Gastrocnemius medialis (tissue), 4 donors: ENCODE data around the gene FBLIM1. TPM values are rescaled to one million over a fixed set of nuclear protein-coding genes. Genes with fewer than 3 reads are reported as not detected.

ENCODE experiments used
- ATAC-seq, 2 donors: fragments of 150-250 bp; one replicate each; pipeline ENCODE4 v1.9.1; 2016
- DNase-seq, 2 donors: peaks; one replicate each; pipeline ENCODE4 v3.0.0-alpha.2; 2019
- H3K27ac ChIP-seq, 4 donors: fragments of 200-600 bp; sonication (generic); 1 replicate in 1 of 4; 2 replicates in 3 of 4; pipeline ENCODE4 v1.5.1; 2016 to 2018; ENCODE audit warnings: mild to moderate bottlenecking in 2 of 4, moderate library complexity in 1 of 4
- H3K27me3 ChIP-seq, 3 donors: fragments of 200-600 bp; sonication (generic) in 2 of 3; 1 replicate in 1 of 3; 2 replicates in 2 of 3; pipeline versions ENCODE4 v1.5.1 to v1.6.0; 2016 to 2019; ENCODE audit warnings: mild to moderate bottlenecking in 1 of 3, moderate library complexity in 1 of 3
- H3K36me3 ChIP-seq, 2 donors: fragments of 200-600 bp; sonication (generic) in 1 of 2; one replicate each; pipeline ENCODE4 v1.5.1; 2017 to 2018
- H3K4me1 ChIP-seq, 2 donors: fragments of 200-600 bp; sonication (generic) in 1 of 2; one replicate each; pipeline ENCODE4 v1.5.1; 2016 to 2017; ENCODE audit warnings: mild to moderate bottlenecking in 2 of 2
- H3K4me3 ChIP-seq, 4 donors: fragments of 200-600 bp; sonication (generic) in 3 of 4; 1 replicate in 1 of 4; 2 replicates in 3 of 4; pipeline ENCODE4 v1.5.1; 2016 to 2019; ENCODE audit warnings: mild to moderate bottlenecking in 2 of 4
- H3K9me3 ChIP-seq, 3 donors: fragments of 200-600 bp; sonication (generic) in 2 of 3; 1 replicate in 1 of 3; 2 replicates in 2 of 3; pipeline ENCODE4 v1.5.1; 2016 to 2019
- CTCF ChIP-seq, 5 experiments: fragments of 450-650 bp in 3 of 5; fragments of 200-600 bp in 2 of 5; sonication (generic) in 2 of 5; IDR thresholded peaks in 4 of 5; conservative IDR thresholded peaks in 1 of 5; 1 replicate in 4 of 5; 2 replicates in 1 of 5; pipeline ENCODE4 v1.5.1; 2016 to 2019; ENCODE audit warnings: antibody characterized with exemption in 5 of 5, mild to moderate bottlenecking in 3 of 5, moderate library complexity in 3 of 5
- POLR2A ChIP-seq, 2 donors: fragments of 450-650 bp; IDR thresholded peaks; one replicate each; pipeline ENCODE4 v1.6.1; 2017; ENCODE audit warnings: antibody characterized with exemption in 2 of 2, mild to moderate bottlenecking in 2 of 2, moderate library complexity in 2 of 2
- in situ Hi-C, 4 donors: fragments of 200-750 bp; cut with MboI; loops; one replicate each; pipeline versions ENCODE4 v1.15.0 to v1.8.0; 2017; ENCODE audit warnings: low sequenced_read_pairs in 4 of 4
- intact Hi-C: fragments of 100-400 bp; cut with DNase I; formaldehyde crosslinking; loops from one replicate; pipeline ENCODE4 v1.15.1; 2023; ENCODE audit warnings: low total_unique reads
- total RNA-seq, 4 donors: library from RNA; depleted of rRNA; stranded (reverse); fragments of >200 nt; gene quantifications; one replicate each; pipeline versions ENCODE4 v1.1.0 to v1.2.3, GENCODE V29; 2016

FBLIM1 gene
- total RNA-seq, 4 donors from 2014 or later, result 1.4 to 3.9 (median 3.8) TPM

- H3K4me1 ChIP-seq, result peaks cover 0 to 15% of the 10 kb centered on the region in 2 donors
- intact Hi-C loops, result no loop called here
- no peaks in the 10 kb centered on the region for H3K36me3 ChIP-seq
- no peak for DNase-seq
- peak; percentile 30 to 68 for ATAC-seq
- no peak for TF ChIP-seq POLR2A (IDR thresholded peaks at IDR 0.05)
- TF ChIP-seq CTCF (IDR thresholded peaks at IDR 0.05 in 4 of 5, conservative IDR thresholded peaks at IDR 0.05 in 1 of 5), result no peak
- no peak overlapping the region for H3K27ac ChIP-seq
- H3K9me3 ChIP-seq, result no peaks in the 10 kb centered on the region
- peaks cover 24 to 35% (median 30%) of the 10 kb centered on the region in 3 donors for H3K27me3 ChIP-seq
- H3K4me3 ChIP-seq, result no peak overlapping the region
- in situ Hi-C loops, result no loop called here
These were observed 2.2 kb upstream of the FBLIM1 start for GRCh38 chr1:15756143-15757015.

- DNase-seq (no peak), ATAC-seq (no peak)
- Histone ChIP-seq H3K4me1 (peaks cover 0 to 15% of the 10 kb centered on the region in 2 donors), H3K9me3 (no peaks in the 10 kb centered on the region), H3K36me3 (no peaks in the 10 kb centered on the region), H3K27ac (no peak overlapping the region), H3K4me3 (no peak overlapping the region), H3K27me3 (peaks cover 24 to 35% (median 30%) of the 10 kb centered on the region in 3 donors)
- intact Hi-C loops (no loop called here), in situ Hi-C loops (no loop called here)
- TF ChIP-seq POLR2A (IDR thresholded peaks at IDR 0.05) (no peak), CTCF (IDR thresholded peaks at IDR 0.05 in 4 of 5, conservative IDR thresholded peaks at IDR 0.05 in 1 of 5) (no peak)
These were observed 1.5 kb upstream of the FBLIM1 start for GRCh38 chr1:15757016-15757543.

- peak in 1 of 2 donors; percentile 8 for ATAC-seq
- Histone ChIP-seq H3K4me3 (peak overlapping the region; percentile 51 to 63 (median 55)), H3K4me1 (peaks cover 0 to 15% of the 10 kb centered on the region in 2 donors), H3K27me3 (peaks cover 24 to 35% (median 30%) of the 10 kb centered on the region in 3 donors), H3K9me3 (no peaks in the 10 kb centered on the region), H3K27ac (peak overlapping the region in 3 of 4 donors; percentile 47 to 51 (median 49)), H3K36me3 (no peaks in the 10 kb centered on the region)
- no peak for TF ChIP-seq CTCF (IDR thresholded peaks at IDR 0.05 in 4 of 5, conservative IDR thresholded peaks at IDR 0.05 in 1 of 5)
- TF ChIP-seq POLR2A (IDR thresholded peaks at IDR 0.05), result no peak
- intact Hi-C loops, result no loop called here
- no peak for DNase-seq
- in situ Hi-C loops, result no loop called here
These were observed 836 bp upstream of the FBLIM1 start for GRCh38 chr1:15757575-15758342.

- Histone ChIP-seq H3K27me3 (peaks cover 24 to 35% (median 30%) of the 10 kb centered on the region in 3 donors), H3K4me1 (peaks cover 0 to 15% of the 10 kb centered on the region in 2 donors), H3K27ac (peak overlapping the region; percentile 31 to 65 (median 61)), H3K4me3 (peak overlapping the region; percentile 51 to 63 (median 55)), H3K36me3 (no peaks in the 10 kb centered on the region), H3K9me3 (no peaks in the 10 kb centered on the region)
- intact Hi-C loops (no loop called here), in situ Hi-C loops (no loop called here)
- no peak for DNase-seq
- TF ChIP-seq CTCF (IDR thresholded peaks at IDR 0.05 in 4 of 5, conservative IDR thresholded peaks at IDR 0.05 in 1 of 5), result no peak
- peak in 1 of 2 donors; percentile 16 for TF ChIP-seq POLR2A (IDR thresholded peaks at IDR 0.05)
- ATAC-seq, result no peak
These were observed 512 bp downstream of the FBLIM1 start for GRCh38 chr1:15758953-15759661.
